Lower leg skin (tissue), 3 donors: ENCODE results near the gene GNB5.

Experiments
- CTCF ChIP-seq, 3 donors: fragments of 450-650 bp; IDR thresholded peaks; one replicate each; pipeline ENCODE4 v1.5.1; 2016; ENCODE audit warnings: antibody characterized with exemption in 3 of 3, mild to moderate bottlenecking in 3 of 3, moderate library complexity in 2 of 3
- POLR2A ChIP-seq, 2 donors: fragments of 450-650 bp; IDR thresholded peaks; one replicate each; pipeline ENCODE4 v1.6.1; 2016 to 2017; ENCODE audit warnings: antibody characterized with exemption in 2 of 2, mild to moderate bottlenecking in 1 of 2, moderate library complexity in 1 of 2

- no peak for TF ChIP-seq CTCF (IDR thresholded peaks at IDR 0.05)
- TF ChIP-seq POLR2A (IDR thresholded peaks at IDR 0.05): no peak
Observed at GRCh38 chr15:52113708-52114107, 77.5 kb downstream of the GNB5 start.
